Osteoblast (primary cell): ENCODE data around the gene NACAD. TPM values are rescaled to one million over a fixed set of nuclear protein-coding genes. Genes with fewer than 3 reads are reported as not detected.

Experiments used
- DNase-seq: peaks from one replicate; pipeline ENCODE4 v3.0.0; 2011; ENCODE audit warnings: low spot score, mixed read lengths; ENCODE audit not compliant: insufficient read length; ENCODE audit errors: missing footprints
- H2AFZ ChIP-seq: 2 replicates; pipeline ENCODE4 v1.6.0; 2011; ENCODE audit warnings: mild to moderate bottlenecking, low read length
- H3K27ac ChIP-seq: 2 replicates; pipeline ENCODE4 v1.5.1; 2011; ENCODE audit warnings: mild to moderate bottlenecking, low read depth, low read length, moderate library complexity
- H3K27me3 ChIP-seq: 2 replicates; pipeline ENCODE4 v1.6.0; 2012; ENCODE audit warnings: mild to moderate bottlenecking, control low read depth, inconsistent platforms, low read length, moderate library complexity; ENCODE audit not compliant: insufficient read depth
- H3K36me3 ChIP-seq: 2 replicates; pipeline ENCODE4 v1.5.1; 2011; ENCODE audit warnings: mild to moderate bottlenecking, low read length, control low read depth, moderate library complexity; ENCODE audit not compliant: insufficient read depth
- H3K4me1 ChIP-seq: 2 replicates; pipeline ENCODE4 v1.5.1; 2011; ENCODE audit warnings: mild to moderate bottlenecking, low read length, control low read depth, moderate library complexity; ENCODE audit not compliant: insufficient read depth
- H3K4me2 ChIP-seq: 2 replicates; pipeline ENCODE4 v1.6.0; 2011; ENCODE audit warnings: mild to moderate bottlenecking, low read length; ENCODE audit not compliant: insufficient read depth
- H3K4me3 ChIP-seq: fragments of 200-600 bp; sonication (generic); 3 replicates; pipeline ENCODE4 v1.5.1; 2012; ENCODE audit warnings: mild to moderate bottlenecking, low read length, inconsistent platforms; ENCODE audit not compliant: insufficient read depth
- H3K79me2 ChIP-seq: 2 replicates; pipeline ENCODE4 v1.6.0; 2012; ENCODE audit warnings: mild to moderate bottlenecking, low read length, control low read depth, inconsistent platforms; ENCODE audit not compliant: insufficient read depth
- H3K9me3 ChIP-seq: 2 replicates; pipeline ENCODE4 v1.5.1; 2011; ENCODE audit warnings: low read depth, low read length, control low read depth
- H4K20me1 ChIP-seq: 2 replicates; pipeline ENCODE4 v1.6.0; 2012; ENCODE audit warnings: mild to moderate bottlenecking, low read length, control low read depth; ENCODE audit not compliant: insufficient read depth
- CTCF ChIP-seq: IDR thresholded peaks from 2 replicates; pipeline ENCODE4 v1.5.1; 2011; ENCODE audit warnings: mild to moderate bottlenecking, low read depth, low read length, moderate library complexity; ENCODE audit errors: extremely low read depth
- total RNA-seq: library from RNA; depleted of rRNA; stranded (reverse); fragments of >200 nt; gene quantifications from 2 replicates; pipeline ENCODE4 v1.2.3, GENCODE V29; 2012

The NACAD gene
- total RNA-seq, 1 donor = 0.72 TPM

- Histone ChIP-seq H2AFZ (no peak overlapping the region), H3K4me3 (no peak overlapping the region), H3K4me2 (no peak overlapping the region), H3K27ac (no peak overlapping the region), H3K27me3 (no peaks in the 10 kb centered on the region), H3K79me2 (peaks cover 55% of the 10 kb centered on the region), H3K36me3 (peaks cover 32% of the 10 kb centered on the region), H4K20me1 (peaks cover 52% of the 10 kb centered on the region), H3K4me1 (no peaks in the 10 kb centered on the region), H3K9me3 (no peaks in the 10 kb centered on the region)
- peak; percentile 46 for DNase-seq
- TF ChIP-seq CTCF = no peak
Measured at GRCh38 chr7:45065031-45065995, 23.5 kb downstream of the NACAD start.

GRCh38 chr7:45064047-45064725, 24.6 kb downstream of the NACAD start:
- no peak for TF ChIP-seq CTCF
- Histone ChIP-seq H3K4me1 (no peaks in the 10 kb centered on the region), H3K9me3 (no peaks in the 10 kb centered on the region), H2AFZ (no peak overlapping the region), H3K4me2 (no peak overlapping the region), H3K27ac (no peak overlapping the region), H4K20me1 (peaks cover 53% of the 10 kb centered on the region), H3K4me3 (no peak overlapping the region), H3K79me2 (peaks cover 62% of the 10 kb centered on the region), H3K36me3 (peaks cover 27% of the 10 kb centered on the region), H3K27me3 (no peaks in the 10 kb centered on the region)
- DNase-seq = peak; percentile 68

- H3K9me3 ChIP-seq = no peaks in the 10 kb centered on the region
- no peak overlapping the region for H3K4me2 ChIP-seq
- no peak for TF ChIP-seq CTCF
- H3K4me1 ChIP-seq = no peaks in the 10 kb centered on the region
- H3K4me3 ChIP-seq = no peak overlapping the region
- H3K27me3 ChIP-seq = no peaks in the 10 kb centered on the region
- H2AFZ ChIP-seq = no peak overlapping the region
- H4K20me1 ChIP-seq = peaks cover 57% of the 10 kb centered on the region
- no peak for DNase-seq
- peaks cover 22% of the 10 kb centered on the region for H3K36me3 ChIP-seq
- H3K27ac ChIP-seq = no peak overlapping the region
- peaks cover 75% of the 10 kb centered on the region for H3K79me2 ChIP-seq
Measured at GRCh38 chr7:45061806-45062425, 26.9 kb downstream of the NACAD start.
